PC-9 (cell line): ENCODE measurements around the gene OXT. TPM values are rescaled to one million over a fixed set of nuclear protein-coding genes. Genes with fewer than 3 reads are reported as not detected.
"Not testable (repeated sequence)": the region's sequence is repeated elsewhere in the genome, so short reads cannot be mapped to it uniquely, and the experiment has no call there.

Experiments
- BruUV-seq: library from RNA; stranded (reverse); fragments of 400-500 nt; replicated peaks from 2 replicates; lab custom pipeline; 2021; lab: Mats Ljungman, UMichigan
- CTCF ChIA-PET: fragments of 300-600 bp; sonication (Branson Sonifier 250); formaldehyde crosslinking; loops from one replicate; lab custom pipeline; 2022; ENCODE audit warnings: antibody characterized with exemption; lab: Charles Lee
- POLR2A ChIA-PET: fragments of 300-600 bp; sonication (Branson Sonifier 250); formaldehyde crosslinking; loops from one replicate; lab custom pipeline; 2022; ENCODE audit warnings: antibody characterized with exemption; ENCODE audit not compliant: unreplicated experiment; lab: Charles Lee
- DNase-seq, 2 experiments: peaks; one replicate each; pipeline versions ENCODE4 v3.0.0 to v3.0.0-alpha.2; 2015 to 2022; ENCODE audit warnings: mixed read lengths in 1 of 2
- H2AFZ ChIP-seq: fragments of 200-600 bp; sonication (generic); 2 replicates; pipeline ENCODE4 v1.8.1; 2017; ENCODE audit warnings: antibody characterized with exemption
- H3F3A ChIP-seq: fragments of 200-600 bp; sonication (generic); 2 replicates; pipeline ENCODE4 v1.8.1; 2017; ENCODE audit warnings: antibody characterized with exemption, mild to moderate bottlenecking, low read depth; ENCODE audit not compliant: insufficient read depth
- H3K27ac ChIP-seq: fragments of 200-600 bp; sonication (generic); 2 replicates; pipeline ENCODE4 v1.6.1; 2016; ENCODE audit warnings: mixed run types
- H3K27me3 ChIP-seq: fragments of 200-600 bp; sonication (generic); 2 replicates; pipeline ENCODE4 v1.6.1; 2016; ENCODE audit warnings: low read depth, mixed run types; ENCODE audit not compliant: insufficient read depth
- H3K36me3 ChIP-seq: fragments of 200-600 bp; sonication (generic); 2 replicates; pipeline ENCODE4 v1.6.1; 2016; ENCODE audit warnings: low read depth, mixed run types
- H3K4me1 ChIP-seq: fragments of 200-600 bp; sonication (generic); replicated peaks from 2 replicates; pipeline ENCODE4 v1.6.1; 2016; ENCODE audit warnings: mixed run types; ENCODE audit not compliant: insufficient read depth
- H3K4me2 ChIP-seq: fragments of 200-600 bp; sonication (generic); 2 replicates; pipeline ENCODE4 v1.6.1; 2017; ENCODE audit warnings: mixed run types
- H3K4me3 ChIP-seq: fragments of 200-600 bp; sonication (generic); 2 replicates; pipeline ENCODE4 v1.6.1; 2016; ENCODE audit warnings: mixed run types
- H3K79me2 ChIP-seq: fragments of 200-600 bp; sonication (generic); 2 replicates; pipeline ENCODE4 v1.6.1; 2017; ENCODE audit warnings: low read depth, mixed run types
- H3K9me2 ChIP-seq: fragments of 200-600 bp; sonication (generic); 2 replicates; pipeline ENCODE4 v1.8.1; 2017; ENCODE audit warnings: mild to moderate bottlenecking; ENCODE audit not compliant: insufficient read depth
- H3K9me3 ChIP-seq: fragments of 200-600 bp; sonication (generic); 2 replicates; pipeline ENCODE4 v1.8.1; 2016; ENCODE audit warnings: low read depth; ENCODE audit not compliant: insufficient read depth
- H4K20me1 ChIP-seq: fragments of 200-600 bp; sonication (generic); 2 replicates; pipeline ENCODE4 v1.8.1; 2017; ENCODE audit not compliant: insufficient read depth
- CTCF ChIP-seq: fragments of 200-600 bp; sonication (generic); conservative IDR thresholded peaks from 2 replicates; pipeline ENCODE4 v1.6.1; 2017; ENCODE audit warnings: mixed run types, antibody characterized with exemption, mild to moderate bottlenecking, moderate library complexity
- EZH2 ChIP-seq: fragments of 200-600 bp; sonication (generic); IDR thresholded peaks from 2 replicates; pipeline ENCODE4 v1.8.0; 2017; ENCODE audit warnings: antibody characterized with exemption, low read depth
- intact Hi-C: fragments of 100-400 bp; cut with micrococcal nuclease; formaldehyde crosslinking; loops from one replicate; pipeline ENCODE4 v1.10.0; 2022; ENCODE audit not compliant: unreplicated experiment
- total RNA-seq: library from RNA; stranded (reverse); gene quantifications from 2 replicates; pipeline ENCODE4 v1.2.3, GENCODE V29; 2021

The OXT gene
- total RNA-seq, 1 experiment from 2014 or later, result not detected

GRCh38 chr20:3070725-3071124, 695 bp upstream of the OXT start:
- Histone ChIP-seq H3K27ac (no peak overlapping the region), H3K9me3 (no peaks in the 10 kb centered on the region), H3K4me2 (no peak overlapping the region), H3K4me1 (peaks cover 66% of the 10 kb centered on the region), H3K79me2 (no peaks in the 10 kb centered on the region), H3K9me2 (no peaks in the 10 kb centered on the region), H3K4me3 (no peak overlapping the region), H3F3A (peaks cover 57% of the 10 kb centered on the region), H3K27me3 (no peaks in the 10 kb centered on the region), H3K36me3 (no peaks in the 10 kb centered on the region), H4K20me1 (no peaks in the 10 kb centered on the region), H2AFZ (no peak overlapping the region)
- DNase-seq, result no peak
- no peak for TF ChIP-seq EZH2
- BruUV-seq, result no TSS peak
- ChIA-PET CTCF (no interaction called here), POLR2A (no interaction called here)
- intact Hi-C loops, result no loop called here

GRCh38 chr20:3071266-3071609, 182 bp upstream of the OXT start:
- DNase-seq, result no peak
- H3K79me2 ChIP-seq, result no peaks in the 10 kb centered on the region
- TF ChIP-seq EZH2 (no peak), CTCF (no peak)
- no peak overlapping the region for H3K27ac ChIP-seq
- H3F3A ChIP-seq, result peaks cover 52% of the 10 kb centered on the region
- no peak overlapping the region for H2AFZ ChIP-seq
- intact Hi-C loops, result no loop called here
- POLR2A ChIA-PET, result no interaction called here
- no peaks in the 10 kb centered on the region for H3K9me2 ChIP-seq
- no peak overlapping the region for H3K4me3 ChIP-seq
- H3K36me3 ChIP-seq, result no peaks in the 10 kb centered on the region
- no peaks in the 10 kb centered on the region for H3K9me3 ChIP-seq
- H4K20me1 ChIP-seq, result no peaks in the 10 kb centered on the region
- H3K4me1 ChIP-seq, result peaks cover 61% of the 10 kb centered on the region
- CTCF ChIA-PET, result no interaction called here
- no TSS peak for BruUV-seq
- no peaks in the 10 kb centered on the region for H3K27me3 ChIP-seq
- H3K4me2 ChIP-seq, result no peak overlapping the region

DNA sequence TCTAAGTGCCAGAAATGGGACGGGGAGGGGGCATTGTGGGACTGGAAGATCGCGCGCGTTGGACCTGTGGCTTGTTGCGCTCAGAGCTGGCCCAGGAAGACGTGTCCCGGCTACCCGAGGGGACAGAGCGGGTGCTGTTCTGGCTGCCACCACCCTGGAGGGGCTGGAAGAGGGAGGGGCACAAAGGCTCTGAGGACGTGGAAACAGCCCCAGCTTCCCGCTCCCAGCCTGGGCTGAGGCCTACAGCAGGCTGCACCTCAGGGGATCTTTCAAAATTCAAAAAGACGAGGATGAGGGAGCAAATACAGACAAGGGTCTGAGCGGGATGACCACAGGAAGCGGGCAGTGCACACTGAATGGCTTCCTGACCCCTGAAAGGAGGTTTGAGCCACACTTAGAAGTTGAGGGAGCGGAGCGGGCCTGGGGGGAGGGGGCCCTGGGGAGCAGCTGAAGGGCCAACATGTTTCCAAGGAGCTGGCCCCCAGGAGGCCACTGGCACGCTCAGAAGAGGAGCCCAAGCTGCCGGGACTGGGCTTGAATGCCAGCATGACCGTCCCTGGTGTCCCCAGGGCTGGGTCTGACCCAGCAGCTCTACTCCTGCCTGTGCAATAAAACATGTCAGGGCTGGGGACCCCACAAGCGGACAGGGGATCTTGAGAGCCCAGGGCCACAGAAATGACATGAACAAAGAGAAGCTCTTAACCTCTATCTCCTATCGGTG, 1.3 kb downstream of the OXT start:
- BruUV-seq, result no TSS peak
- Histone ChIP-seq H3K9me2 (no peaks in the 10 kb centered on the region), H2AFZ (peak overlapping the region; percentile 42), H3F3A (peaks cover 38% of the 10 kb centered on the region), H4K20me1 (no peaks in the 10 kb centered on the region), H3K4me3 (no peak overlapping the region), H3K4me2 (peak overlapping the region; percentile 37), H3K79me2 (no peaks in the 10 kb centered on the region), H3K27ac (peak overlapping the region; percentile 42; the same call in 1 of the 2 replicates), H3K9me3 (no peaks in the 10 kb centered on the region), H3K36me3 (no peaks in the 10 kb centered on the region), H3K4me1 (peaks cover 46% of the 10 kb centered on the region), H3K27me3 (no peaks in the 10 kb centered on the region)
- intact Hi-C loops, result no loop called here
- ChIA-PET CTCF (interaction anchor here (0.5 kb wide), 1 partner anchor 19 kb away, joined by 6 read pairs; no protein-coding TSS in a partner anchor), POLR2A (no interaction called here)
- TF ChIP-seq CTCF, result no peak
- no peak for TF ChIP-seq EZH2
- DNase-seq, result no peak

DNA sequence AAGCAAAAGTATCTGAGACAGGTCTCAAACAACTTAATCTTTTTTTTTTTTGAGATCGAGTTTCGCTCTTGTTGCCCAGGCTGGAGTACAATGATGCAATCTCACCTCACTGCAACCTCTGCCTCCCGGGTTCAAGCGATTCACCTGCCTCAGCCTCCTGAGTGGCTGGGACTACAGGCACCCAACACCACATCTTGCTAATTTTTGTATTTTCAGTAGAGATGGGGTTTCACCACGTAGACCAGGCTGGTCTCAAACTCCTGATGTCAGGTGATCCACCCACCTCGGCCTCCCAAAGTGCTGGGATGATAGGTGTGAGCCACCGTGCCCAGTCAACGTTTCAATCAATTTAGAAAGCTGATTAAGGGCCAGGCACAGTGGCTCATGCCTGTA, 1.8 kb downstream of the OXT start:
- H3K9me2 ChIP-seq, CTCF ChIA-PET, H4K20me1 ChIP-seq, intact Hi-C loops, H3K27me3 ChIP-seq, H3K79me2 ChIP-seq, H3K9me3 ChIP-seq, DNase-seq, H3K4me3 ChIP-seq, POLR2A ChIA-PET, BruUV-seq, H3K36me3 ChIP-seq: not testable (repeated sequence)
- Histone ChIP-seq H3K4me2 (peak overlapping the region; percentile 37; the same call in 1 of the 2 replicates), H3K4me1 (peaks cover 41% of the 10 kb centered on the region), H3F3A (peaks cover 32% of the 10 kb centered on the region), H2AFZ (peak overlapping the region; percentile 42; the same call in 1 of the 2 replicates), H3K27ac (peak overlapping the region; percentile 42; the same call in 1 of the 2 replicates)
